ENCODE results near the gene ANXA11.

The ANXA11 gene

DNA sequence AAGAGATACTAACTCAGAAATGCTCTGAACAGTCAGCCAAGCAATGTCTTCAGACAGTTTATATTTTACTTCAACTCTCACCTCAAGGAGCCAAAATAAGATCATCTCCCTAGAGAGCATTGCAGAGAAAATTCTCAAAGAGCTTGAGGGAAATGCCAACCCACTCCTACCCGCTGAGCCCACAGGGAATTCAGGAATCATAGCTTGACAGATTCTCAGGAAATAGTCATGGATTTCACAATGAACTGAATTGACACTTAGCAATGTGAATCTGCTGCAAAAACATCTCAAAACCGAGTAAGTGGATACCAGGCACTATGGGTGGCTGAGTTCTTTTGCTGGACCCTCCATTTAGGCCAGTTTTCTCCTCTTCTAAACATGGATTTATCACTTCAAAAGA lies 82.6 kb downstream of the ANXA11 start:
- no peak overlapping the region for H2AFZ ChIP-seq (ENCODE audit: low read depth, low read length)
- no peaks in the 10 kb centered on the region for H3K36me3 ChIP-seq (ENCODE audit: insufficient read depth, low read length)
- no peaks in the 10 kb centered on the region for H3K79me2 ChIP-seq (ENCODE audit: insufficient read depth, low read length)
- TF ChIP-seq EZH2 (IDR thresholded peaks at IDR 0.05; ENCODE audit: borderline replicate concordance, low read depth, low read length, severe bottlenecking): no peak
- TF ChIP-seq, protein P1, sequence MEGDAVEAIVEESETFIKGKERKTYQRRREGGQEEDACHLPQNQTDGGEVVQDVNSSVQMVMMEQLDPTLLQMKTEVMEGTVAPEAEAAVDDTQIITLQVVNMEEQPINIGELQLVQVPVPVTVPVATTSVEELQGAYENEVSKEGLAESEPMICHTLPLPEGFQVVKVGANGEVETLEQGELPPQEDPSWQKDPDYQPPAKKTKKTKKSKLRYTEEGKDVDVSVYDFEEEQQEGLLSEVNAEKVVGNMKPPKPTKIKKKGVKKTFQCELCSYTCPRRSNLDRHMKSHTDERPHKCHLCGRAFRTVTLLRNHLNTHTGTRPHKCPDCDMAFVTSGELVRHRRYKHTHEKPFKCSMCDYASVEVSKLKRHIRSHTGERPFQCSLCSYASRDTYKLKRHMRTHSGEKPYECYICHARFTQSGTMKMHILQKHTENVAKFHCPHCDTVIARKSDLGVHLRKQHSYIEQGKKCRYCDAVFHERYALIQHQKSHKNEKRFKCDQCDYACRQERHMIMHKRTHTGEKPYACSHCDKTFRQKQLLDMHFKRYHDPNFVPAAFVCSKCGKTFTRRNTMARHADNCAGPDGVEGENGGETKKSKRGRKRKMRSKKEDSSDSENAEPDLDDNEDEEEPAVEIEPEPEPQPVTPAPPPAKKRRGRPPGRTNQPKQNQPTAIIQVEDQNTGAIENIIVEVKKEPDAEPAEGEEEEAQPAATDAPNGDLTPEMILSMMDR (IDR thresholded peaks at IDR 0.05; ENCODE audit: borderline replicate concordance, extremely low read depth, low read length, poor library complexity, severe bottlenecking): no peak
- DNase-seq (no peak), ATAC-seq (ENCODE audit: insufficient read depth, low read depth) (no peak)
- H3K4me3 ChIP-seq (ENCODE audit: low read depth in 1 of 2, low read length in 2 of 2): no peak overlapping the region
- no peak overlapping the region for H3K9ac ChIP-seq (ENCODE audit: low read depth, low read length)
- H3K9me3 ChIP-seq (ENCODE audit: insufficient read depth, low read length, severe bottlenecking): no peaks in the 10 kb centered on the region
- H3K27me3 ChIP-seq (ENCODE audit: insufficient read depth, low read length, poor library complexity): peaks cover 4% of the 10 kb centered on the region
- H3K4me1 ChIP-seq (ENCODE audit: insufficient read depth, low read length): no peaks in the 10 kb centered on the region
- no peak overlapping the region for H3K4me2 ChIP-seq (ENCODE audit: insufficient read depth, low read length)
- no peak overlapping the region for H3K27ac ChIP-seq (ENCODE audit: low read length)
- no peaks in the 10 kb centered on the region for H4K20me1 ChIP-seq (ENCODE audit: insufficient read depth, low read length)

DNA sequence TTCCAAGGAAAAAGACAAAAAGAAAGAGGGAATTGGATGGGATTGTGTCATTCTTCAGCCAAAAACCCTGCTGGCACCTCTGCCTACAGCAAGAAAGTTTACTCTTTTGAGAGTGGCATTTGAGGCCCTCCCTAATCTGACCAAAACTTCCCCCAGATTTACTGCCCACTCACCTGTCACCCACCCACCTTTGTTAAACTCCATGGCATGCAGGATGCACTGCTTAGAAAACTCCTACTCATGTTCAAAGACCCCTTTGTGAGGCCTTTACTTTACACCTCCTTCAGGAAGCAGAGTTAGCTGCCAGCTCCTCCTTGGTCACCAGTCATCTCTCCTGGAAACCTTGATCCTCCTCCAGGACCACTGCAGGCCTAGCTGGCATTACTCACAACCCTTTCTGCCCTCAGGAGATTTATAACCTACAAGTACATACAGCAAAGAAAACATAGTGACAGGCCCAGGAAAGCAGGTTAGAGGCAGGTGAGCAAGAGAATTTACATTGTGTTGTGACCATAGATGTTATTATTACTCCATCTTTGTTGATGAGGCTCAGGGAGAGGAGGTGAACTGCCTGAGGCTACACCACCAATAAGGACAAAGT lies 83.1 kb downstream of the ANXA11 start:
- Histone ChIP-seq H3K4me2 (ENCODE audit: insufficient read depth, low read length) (no peak overlapping the region), H4K20me1 (ENCODE audit: insufficient read depth, low read length) (no peaks in the 10 kb centered on the region), H2AFZ (ENCODE audit: low read depth, low read length) (no peak overlapping the region), H3K4me3 (ENCODE audit: low read depth in 1 of 2, low read length in 2 of 2) (no peak overlapping the region), H3K79me2 (ENCODE audit: insufficient read depth, low read length) (no peaks in the 10 kb centered on the region), H3K27ac (ENCODE audit: low read length) (no peak overlapping the region), H3K36me3 (ENCODE audit: insufficient read depth, low read length) (no peaks in the 10 kb centered on the region), H3K9ac (ENCODE audit: low read depth, low read length) (no peak overlapping the region), H3K4me1 (ENCODE audit: insufficient read depth, low read length) (no peaks in the 10 kb centered on the region), H3K27me3 (ENCODE audit: insufficient read depth, low read length, poor library complexity) (peaks cover 4% of the 10 kb centered on the region), H3K9me3 (ENCODE audit: insufficient read depth, low read length, severe bottlenecking) (no peaks in the 10 kb centered on the region)
- ATAC-seq (ENCODE audit: insufficient read depth, low read depth) (no peak), DNase-seq (no peak)
- TF ChIP-seq, protein P1 (IDR thresholded peaks at IDR 0.05; ENCODE audit: borderline replicate concordance, extremely low read depth, low read length, poor library complexity, severe bottlenecking): no peak
- TF ChIP-seq EZH2 (IDR thresholded peaks at IDR 0.05; ENCODE audit: borderline replicate concordance, low read depth, low read length, severe bottlenecking): no peak

DNA sequence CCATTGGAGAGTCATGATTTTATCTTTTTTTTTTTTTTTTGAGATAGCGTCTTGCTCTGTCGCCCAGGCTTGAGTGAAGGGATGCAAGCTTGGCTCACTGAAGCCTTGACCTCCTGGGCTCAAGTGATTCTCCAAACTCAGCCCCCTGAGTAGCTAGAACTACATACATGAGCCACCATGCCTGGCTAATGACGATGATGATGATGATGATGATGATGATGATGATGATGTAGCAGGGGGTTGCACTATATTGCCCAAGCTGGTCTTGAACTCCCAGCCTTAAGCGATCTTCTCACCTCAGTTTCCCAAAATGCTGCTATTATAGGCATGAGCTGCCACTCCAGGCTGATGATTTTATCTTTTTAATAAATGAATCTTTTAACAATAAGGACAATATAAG lies 86.7 kb downstream of the ANXA11 start:
- no peaks in the 10 kb centered on the region for H3K79me2 ChIP-seq (ENCODE audit: insufficient read depth, low read length)
- TF ChIP-seq, protein P1 (IDR thresholded peaks at IDR 0.05; ENCODE audit: borderline replicate concordance, extremely low read depth, low read length, poor library complexity, severe bottlenecking): no peak
- no peak for TF ChIP-seq EZH2 (IDR thresholded peaks at IDR 0.05; ENCODE audit: borderline replicate concordance, low read depth, low read length, severe bottlenecking)
- no peak for DNase-seq
- H3K36me3 ChIP-seq (ENCODE audit: insufficient read depth, low read length): no peaks in the 10 kb centered on the region
- H3K9me3 ChIP-seq (ENCODE audit: insufficient read depth, low read length, severe bottlenecking): no peaks in the 10 kb centered on the region
- no peak overlapping the region for H2AFZ ChIP-seq (ENCODE audit: low read depth, low read length)
- H3K4me3 ChIP-seq (ENCODE audit: low read depth in 1 of 2, low read length in 2 of 2): no peak overlapping the region
- no peak overlapping the region for H3K27ac ChIP-seq (ENCODE audit: low read length)
- no peak overlapping the region for H3K9ac ChIP-seq (ENCODE audit: low read depth, low read length)
- ATAC-seq (ENCODE audit: insufficient read depth, low read depth): no peak
- H3K4me2 ChIP-seq (ENCODE audit: insufficient read depth, low read length): no peak overlapping the region
- peaks cover 4% of the 10 kb centered on the region for H3K27me3 ChIP-seq (ENCODE audit: insufficient read depth, low read length, poor library complexity)
- no peaks in the 10 kb centered on the region for H3K4me1 ChIP-seq (ENCODE audit: insufficient read depth, low read length)
- H4K20me1 ChIP-seq (ENCODE audit: insufficient read depth, low read length): no peaks in the 10 kb centered on the region

All from DND-41 (cell line).